ENCODE results near the gene HBQ1. TPM values are rescaled to one million over a fixed set of nuclear protein-coding genes. Genes with fewer than 3 reads are reported as not detected.

The HBQ1 gene
- total and polyA plus RNA-seq, 12 donors = 0.09 TPM; not detected in 11

DNA sequence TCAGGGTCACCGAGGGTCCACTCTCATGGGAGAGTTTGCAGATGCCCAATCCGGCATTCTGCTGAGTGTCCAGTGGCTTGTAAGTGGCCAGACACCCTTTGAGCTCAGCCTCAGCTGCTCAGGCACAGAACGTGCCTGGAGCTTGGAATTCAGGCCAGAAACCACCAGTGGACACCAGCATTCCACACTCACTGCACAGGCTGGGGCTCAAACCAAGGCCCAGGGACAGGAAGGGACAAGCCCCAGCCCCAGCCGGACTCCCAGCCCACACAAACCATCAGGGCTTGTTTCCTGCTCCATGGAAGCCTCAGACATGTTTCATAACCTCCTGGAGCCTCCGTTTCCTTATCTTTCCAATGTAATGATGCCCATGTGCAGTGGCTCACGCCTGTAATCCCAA is 36.8 kb upstream of the HBQ1 start:
- intact Hi-C loops (cut with DNase I) = no loop called here
- no peak overlapping the region for H3K4me3 ChIP-seq
- peaks cover 0 to 30% (median 10%) of the 10 kb centered on the region in 7 donors for H3K27me3 ChIP-seq
- H3K36me3 ChIP-seq = no peaks in the 10 kb centered on the region
- no peak for ATAC-seq
- peaks cover 0 to 8% (median 0%) of the 10 kb centered on the region in 9 donors for H3K4me1 ChIP-seq
- WGBS, 2 donors = 56 to 61% methylated on average over 6 of the region's 6 CpGs
- H3K9me3 ChIP-seq = no peaks in the 10 kb centered on the region
- DNase-seq = no peak
- no peak overlapping the region for H3K27ac ChIP-seq
- TF ChIP-seq, protein P1, sequence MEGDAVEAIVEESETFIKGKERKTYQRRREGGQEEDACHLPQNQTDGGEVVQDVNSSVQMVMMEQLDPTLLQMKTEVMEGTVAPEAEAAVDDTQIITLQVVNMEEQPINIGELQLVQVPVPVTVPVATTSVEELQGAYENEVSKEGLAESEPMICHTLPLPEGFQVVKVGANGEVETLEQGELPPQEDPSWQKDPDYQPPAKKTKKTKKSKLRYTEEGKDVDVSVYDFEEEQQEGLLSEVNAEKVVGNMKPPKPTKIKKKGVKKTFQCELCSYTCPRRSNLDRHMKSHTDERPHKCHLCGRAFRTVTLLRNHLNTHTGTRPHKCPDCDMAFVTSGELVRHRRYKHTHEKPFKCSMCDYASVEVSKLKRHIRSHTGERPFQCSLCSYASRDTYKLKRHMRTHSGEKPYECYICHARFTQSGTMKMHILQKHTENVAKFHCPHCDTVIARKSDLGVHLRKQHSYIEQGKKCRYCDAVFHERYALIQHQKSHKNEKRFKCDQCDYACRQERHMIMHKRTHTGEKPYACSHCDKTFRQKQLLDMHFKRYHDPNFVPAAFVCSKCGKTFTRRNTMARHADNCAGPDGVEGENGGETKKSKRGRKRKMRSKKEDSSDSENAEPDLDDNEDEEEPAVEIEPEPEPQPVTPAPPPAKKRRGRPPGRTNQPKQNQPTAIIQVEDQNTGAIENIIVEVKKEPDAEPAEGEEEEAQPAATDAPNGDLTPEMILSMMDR (IDR thresholded peaks at IDR 0.05) = no peak

DNA sequence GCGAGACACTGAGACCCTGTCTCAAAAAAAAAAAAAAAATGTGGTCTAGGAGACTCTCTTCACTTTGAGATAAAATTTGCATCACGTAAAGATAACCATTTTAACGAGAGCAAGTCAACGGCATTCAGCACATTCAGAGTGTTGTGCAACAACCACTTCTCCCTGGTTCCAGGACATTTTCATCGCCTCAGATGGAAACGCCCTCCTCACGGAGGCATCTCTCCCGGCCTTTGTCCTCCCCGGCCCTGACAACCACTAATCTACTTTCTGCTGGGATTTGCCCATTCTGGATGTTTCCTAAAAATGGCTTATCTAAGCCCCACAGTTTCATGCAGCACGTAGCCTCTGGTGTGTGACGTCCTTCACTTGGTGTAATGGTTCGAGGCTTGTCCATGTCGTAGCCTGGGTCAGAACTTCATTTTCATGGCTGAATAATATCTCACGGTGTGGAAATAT is 35.4 kb upstream of the HBQ1 start:
- DNase-seq (no peak), ATAC-seq (no peak)
- intact Hi-C loops (cut with DNase I) = no loop called here
- TF ChIP-seq, protein P1 (IDR thresholded peaks at IDR 0.05) = no peak
- 68 to 74% methylated on average over 14 of the region's 14 CpGs for WGBS, 2 donors
- Histone ChIP-seq H3K27ac (no peak overlapping the region), H3K9me3 (no peaks in the 10 kb centered on the region), H3K4me1 (no peaks in the 10 kb centered on the region), H3K4me3 (no peak overlapping the region), H3K36me3 (no peaks in the 10 kb centered on the region), H3K27me3 (peaks cover 0 to 30% (median 15%) of the 10 kb centered on the region in 7 donors)

DNA sequence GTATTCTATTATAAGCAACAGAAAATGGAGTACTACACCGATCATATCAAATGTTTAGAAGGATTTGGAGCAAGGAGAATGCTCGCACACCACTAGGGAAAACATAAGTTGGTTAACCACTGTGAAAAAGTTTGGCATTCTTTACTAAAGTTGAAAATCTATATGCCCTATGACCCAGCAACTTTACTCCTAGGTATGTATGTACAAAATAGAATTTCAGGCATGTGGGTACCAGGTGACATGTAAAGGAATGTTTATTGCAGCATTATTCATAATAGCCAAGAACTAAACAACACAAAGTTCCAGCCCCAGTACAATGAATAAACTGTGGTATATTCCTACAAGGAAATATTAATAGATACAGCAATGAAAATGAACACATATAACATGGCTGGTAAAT is 33.6 kb upstream of the HBQ1 start:
- 82 to 87% methylated on average over 2 of the region's 2 CpGs for WGBS, 2 donors
- intact Hi-C loops (cut with DNase I) = no loop called here
- ATAC-seq = no peak
- Histone ChIP-seq H3K27ac (no peak overlapping the region), H3K9me3 (no peaks in the 10 kb centered on the region), H3K36me3 (no peaks in the 10 kb centered on the region), H3K27me3 (peaks cover 0 to 40% (median 21%) of the 10 kb centered on the region in 7 donors), H3K4me3 (no peak overlapping the region), H3K4me1 (no peaks in the 10 kb centered on the region)
- no peak for DNase-seq
- TF ChIP-seq, protein P1 (IDR thresholded peaks at IDR 0.05) = no peak

DNA sequence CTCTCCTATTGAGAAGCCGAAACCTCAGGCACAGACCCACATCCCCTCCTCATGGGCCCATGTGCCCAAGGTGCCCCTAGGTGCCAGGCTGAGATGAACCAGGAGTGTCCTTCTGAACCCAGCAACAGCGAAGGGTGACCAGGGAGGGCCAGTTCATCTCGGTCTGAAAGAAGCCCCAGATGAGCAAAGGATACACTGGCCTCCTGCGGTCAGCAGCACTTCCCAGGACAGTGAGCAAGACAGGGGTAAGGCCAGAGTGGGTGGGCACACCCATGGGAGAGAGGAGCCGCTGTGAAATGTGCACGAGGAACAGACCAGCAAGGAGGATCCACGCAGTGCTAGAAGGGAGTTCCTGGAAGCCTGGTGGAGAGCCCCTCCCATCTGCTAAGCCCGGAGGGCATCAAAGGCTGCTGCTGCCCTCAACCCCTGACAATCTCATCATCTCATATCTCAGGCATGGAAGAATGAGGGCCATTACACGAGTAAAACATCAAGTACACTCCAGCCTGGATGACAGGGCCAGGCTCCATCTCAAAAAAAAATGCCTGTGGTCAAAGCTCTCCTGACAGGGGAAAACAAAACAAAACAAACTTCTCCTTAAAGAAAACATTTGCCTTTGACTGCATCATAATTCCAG is 31.1 kb upstream of the HBQ1 start:
- TF ChIP-seq, protein P1 (IDR thresholded peaks at IDR 0.05) = no peak
- no peak overlapping the region for H3K4me3 ChIP-seq
- 43 to 49% methylated on average over 9 of the region's 9 CpGs for WGBS, 2 donors
- no peak overlapping the region for H3K27ac ChIP-seq
- H3K27me3 ChIP-seq = peaks cover 0 to 26% (median 15%) of the 10 kb centered on the region in 7 donors
- H3K36me3 ChIP-seq = no peaks in the 10 kb centered on the region
- H3K4me1 ChIP-seq = peaks cover 0 to under 1% (median 0%) of the 10 kb centered on the region in 9 donors
- DNase-seq (no peak), ATAC-seq (no peak)
- H3K9me3 ChIP-seq = no peaks in the 10 kb centered on the region
- intact Hi-C loops (cut with DNase I) = no loop called here
